OCI-LY3 (cell line): ENCODE results near the gene LLPH.

Experiments
- CTCF ChIP-seq: fragments of 200-600, 300-600 bp; sonication (generic); IDR thresholded peaks from 2 replicates; pipeline ENCODE4 v1.5.1; 2014; ENCODE audit warnings: antibody characterized with exemption, low read length, low read depth
- EZH2phosphoT487 ChIP-seq: fragments of 200-600 bp; shearing (Covaris generic); IDR thresholded peaks from 2 replicates; pipeline ENCODE4 v1.6.1; 2018; ENCODE audit warnings: antibody characterized with exemption, mixed run types, low read depth

- TF ChIP-seq CTCF: no peak
- no peak for TF ChIP-seq EZH2phosphoT487
These were observed 21.5 kb downstream of the LLPH start for GRCh38 chr12:66109056-66109455.
